ENCODE data around the gene ALMS1.
"Not testable (repeated sequence)": the region's sequence is repeated elsewhere in the genome, so short reads cannot be mapped to it uniquely, and the experiment has no call there.

Gene ALMS1

DNA sequence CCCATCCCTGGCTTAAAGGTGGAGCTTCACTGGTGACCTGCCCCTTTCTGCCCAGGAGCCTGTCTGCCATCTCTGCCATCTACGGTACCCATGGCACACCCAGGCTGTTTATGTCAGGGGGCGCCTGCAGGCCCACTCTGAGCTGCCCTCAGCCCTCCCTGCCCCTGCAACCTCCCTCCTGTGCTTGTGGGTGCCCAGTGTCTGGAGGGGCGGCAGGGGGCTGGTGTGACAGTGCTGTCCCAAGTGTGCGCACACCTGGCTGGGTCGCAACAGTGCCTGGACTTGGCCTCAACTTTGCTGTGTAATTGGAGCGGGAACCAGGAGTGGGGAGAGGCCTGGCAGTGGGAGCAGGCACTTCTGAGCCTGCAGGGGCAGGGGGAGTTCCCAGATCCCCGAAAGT is 102.4 kb downstream of the ALMS1 start:
- no peak for TF ChIP-seq CTCF (IDR thresholded peaks at IDR 0.05; ENCODE audit: control insufficient read depth, insufficient read depth, low read depth, low read length, missing control alignments)
- DNase-seq (ENCODE audit: low read depth): no peak

DNA sequence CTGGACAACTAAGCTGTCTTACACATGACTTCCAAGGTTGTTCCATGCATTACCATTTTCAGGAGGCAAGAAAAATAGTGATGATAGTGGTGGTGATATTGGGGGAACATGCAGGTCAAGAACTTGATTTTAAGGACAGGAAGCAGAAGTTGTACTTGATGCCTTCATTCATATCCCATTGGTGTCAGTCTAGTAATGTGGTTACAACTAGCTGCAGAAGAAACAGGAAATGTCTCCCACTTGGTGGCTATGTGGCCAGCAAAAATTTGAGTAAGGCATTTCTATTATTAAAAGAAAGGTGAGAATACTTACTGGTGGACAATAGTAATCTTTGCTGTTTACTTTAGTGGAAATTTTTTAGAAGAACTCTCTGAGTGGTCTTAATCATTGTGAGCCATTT is 103.4 kb downstream of the ALMS1 start:
- no peak overlapping the region for H3K4me3 ChIP-seq (ENCODE audit: control insufficient read depth, low read depth, low read length)
- no peak for DNase-seq (ENCODE audit: low read depth)
- no peak for TF ChIP-seq CTCF (IDR thresholded peaks at IDR 0.05; ENCODE audit: control insufficient read depth, insufficient read depth, low read depth, low read length, missing control alignments)

More for the DNA sequence above, 102.4 kb downstream of the ALMS1 start:
- H3K4me3 ChIP-seq (ENCODE audit: control insufficient read depth, low read depth, low read length): no peak overlapping the region

DNA sequence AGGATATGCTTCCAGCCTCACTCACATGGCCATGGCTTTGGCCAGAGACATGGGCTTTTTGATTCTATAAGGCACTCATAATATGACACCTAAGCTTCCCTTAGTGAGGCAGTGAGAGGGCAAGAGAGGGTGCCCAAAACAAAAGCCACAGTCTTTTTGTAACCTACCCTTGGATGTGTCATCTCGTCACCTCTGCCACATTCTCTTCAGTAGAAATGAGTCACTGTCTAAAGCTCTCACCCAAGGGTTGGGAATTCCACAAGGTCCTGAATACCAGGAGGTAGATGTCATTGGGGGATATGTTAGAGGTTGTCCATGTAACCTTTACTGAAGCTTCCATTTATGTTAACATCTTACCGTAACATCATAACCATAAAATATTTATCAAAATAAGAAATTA is 108.4 kb downstream of the ALMS1 start:
- no peak overlapping the region for H3K4me3 ChIP-seq (ENCODE audit: control insufficient read depth, low read depth, low read length)
- no peak for TF ChIP-seq CTCF (IDR thresholded peaks at IDR 0.05; ENCODE audit: control insufficient read depth, insufficient read depth, low read depth, low read length, missing control alignments)
- no peak for DNase-seq (ENCODE audit: low read depth)

DNA sequence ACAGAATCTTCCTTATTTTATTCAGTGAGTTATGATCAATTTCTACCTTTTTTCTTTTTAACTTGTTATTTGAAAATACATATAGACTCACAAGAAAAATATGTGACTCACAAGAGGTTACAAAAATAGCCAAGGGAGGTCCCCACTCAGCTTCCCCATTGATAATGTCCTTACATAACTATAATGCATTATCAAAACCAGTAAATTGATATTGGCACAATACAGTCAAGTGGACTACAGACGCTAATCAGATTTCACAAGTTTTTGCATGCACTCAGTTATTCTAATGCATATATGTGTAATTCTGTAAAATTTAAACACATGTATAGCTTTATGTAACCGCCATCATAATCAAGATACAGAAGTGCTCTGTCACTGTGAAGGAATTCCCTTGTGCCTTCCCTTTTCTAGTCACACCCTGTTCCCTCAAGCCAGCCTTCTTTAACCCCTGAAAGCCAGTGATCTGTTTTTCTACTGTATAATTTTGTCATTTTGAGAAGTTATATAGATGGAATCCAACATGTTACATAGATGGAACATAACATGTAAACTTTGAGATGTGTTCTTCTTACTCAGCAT is 118.4 kb downstream of the ALMS1 start:
- no peak for TF ChIP-seq CTCF (IDR thresholded peaks at IDR 0.05; ENCODE audit: control insufficient read depth, insufficient read depth, low read depth, low read length, missing control alignments)
- no peak overlapping the region for H3K4me3 ChIP-seq (ENCODE audit: control insufficient read depth, low read depth, low read length)
- DNase-seq (ENCODE audit: low read depth): no peak

DNA sequence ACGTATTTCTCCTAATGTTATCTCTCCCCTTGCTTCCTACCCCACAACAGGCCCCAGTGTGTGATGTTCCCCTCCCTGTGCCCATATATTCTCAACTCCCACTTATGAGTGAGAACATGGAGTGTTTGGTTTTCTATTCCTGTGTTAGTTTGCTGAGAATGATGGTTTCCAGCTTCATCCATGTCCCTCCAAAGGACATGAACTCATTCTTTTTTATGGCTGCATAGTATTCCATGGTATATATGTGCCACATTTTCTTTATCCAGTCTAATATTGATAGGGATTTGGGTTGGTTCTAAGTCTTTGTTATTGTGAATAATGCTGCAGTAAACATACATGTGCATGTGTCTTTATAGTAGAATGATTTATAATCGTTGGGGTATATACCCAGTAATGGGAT is 119.2 kb downstream of the ALMS1 start:
- H3K4me3 ChIP-seq (ENCODE audit: control insufficient read depth, low read depth, low read length); DNase-seq (ENCODE audit: low read depth): not testable (repeated sequence)

DNA sequence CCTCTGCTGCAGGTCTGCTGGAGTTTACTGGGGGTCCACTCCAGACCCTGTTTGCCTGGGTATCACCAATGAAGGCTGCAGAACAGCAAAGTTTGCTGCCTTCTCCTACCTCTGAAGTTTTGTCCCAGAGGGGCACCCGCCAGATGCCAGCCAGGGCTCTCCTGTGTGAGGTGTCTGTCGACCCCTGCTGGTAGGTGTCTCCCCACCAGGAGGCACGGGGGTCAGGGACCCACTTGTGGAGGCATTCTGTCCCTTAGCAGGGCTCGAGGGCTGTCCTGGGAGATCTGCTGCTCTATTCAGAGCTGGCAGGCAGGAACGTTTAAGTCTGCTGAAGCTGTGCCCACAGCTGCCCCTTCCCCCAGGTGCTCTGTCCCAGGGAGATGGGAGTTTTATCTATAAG is 124.8 kb downstream of the ALMS1 start:
- DNase-seq (ENCODE audit: low read depth); H3K4me3 ChIP-seq (ENCODE audit: control insufficient read depth, low read depth, low read length): not testable (repeated sequence)

- no peak for DNase-seq (ENCODE audit: low read depth)
- H3K4me3 ChIP-seq (ENCODE audit: control insufficient read depth, low read depth, low read length): no peak overlapping the region
- TF ChIP-seq CTCF (IDR thresholded peaks at IDR 0.05; ENCODE audit: control insufficient read depth, insufficient read depth, low read depth, low read length, missing control alignments): no peak
These were observed 130.4 kb downstream of the ALMS1 start for GRCh38 chr2:73516033-73516432.

DNA sequence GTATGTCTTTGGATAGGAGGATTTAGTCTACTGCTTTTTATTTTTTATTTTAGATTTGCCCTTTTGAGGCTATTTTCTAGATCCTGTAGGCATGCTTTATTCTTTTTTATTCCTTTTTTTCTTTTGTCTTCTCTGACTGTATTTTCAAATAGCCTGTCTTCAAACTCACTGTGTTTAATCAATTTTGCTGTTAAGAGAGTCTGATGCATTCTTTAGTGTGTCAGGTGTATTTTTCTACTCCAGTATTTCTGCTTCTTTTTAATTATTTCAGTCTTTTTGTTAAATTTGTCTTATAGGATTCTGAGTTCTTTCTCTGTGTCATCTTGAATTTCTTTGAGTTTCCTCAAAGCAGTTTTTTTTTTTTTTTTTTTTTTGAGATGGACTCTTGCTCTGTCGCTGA is 143.1 kb downstream of the ALMS1 start:
- TF ChIP-seq CTCF (IDR thresholded peaks at IDR 0.05; ENCODE audit: control insufficient read depth, insufficient read depth, low read depth, low read length, missing control alignments): no peak
- no peak for DNase-seq (ENCODE audit: low read depth)

GRCh38 chr2:73530773-73531172 is 145.1 kb downstream of the ALMS1 start:
- not testable (repeated sequence) for H3K4me3 ChIP-seq (ENCODE audit: control insufficient read depth, low read depth, low read length); DNase-seq (ENCODE audit: low read depth)

More for the DNA sequence above, 143.1 kb downstream of the ALMS1 start:
- no peak overlapping the region for H3K4me3 ChIP-seq (ENCODE audit: control insufficient read depth, low read depth, low read length)

Data from AG09309 (cell line).